MCF 10A (cell line): ENCODE data around the gene GRIP1. TPM values are rescaled to one million over a fixed set of nuclear protein-coding genes. Genes with fewer than 3 reads are reported as not detected.

Source experiments
- BruUV-seq: library from RNA; stranded (reverse); fragments of 400-500 nt; replicated peaks from 2 replicates; lab custom pipeline; 2021; lab: Mats Ljungman, UMichigan
- CTCF ChIA-PET: fragments of 300-600 bp; sonication (Branson Sonifier 250); formaldehyde crosslinking; extraction: SDS; loops from one replicate; lab custom pipeline; 2021; ENCODE audit warnings: antibody characterized with exemption, inconsistent platforms; lab: Yijun Ruan, JAX
- POLR2A ChIA-PET: fragments of 300-600, 350-650 bp; sonication (Branson Sonifier 250); formaldehyde crosslinking; extraction: SDS; loops from one replicate; lab custom pipeline; 2020; ENCODE audit warnings: antibody characterized with exemption, inconsistent platforms; lab: Yijun Ruan, JAX
- DNase-seq: peaks from one replicate; pipeline ENCODE4 v3.0.0-alpha.2; 2018; ENCODE audit not compliant: unreplicated experiment
- H3K27ac Mint-ChIP-seq: one replicate; pipeline ENCODE4 v1.8.0; 2022; ENCODE audit warnings: mild to moderate bottlenecking, low read depth, mixed read lengths; ENCODE audit not compliant: unreplicated experiment
- H3K27me3 Mint-ChIP-seq: one replicate; pipeline ENCODE4 v1.8.0; 2022; ENCODE audit warnings: mixed read lengths; ENCODE audit not compliant: insufficient read depth, unreplicated experiment
- H3K36me3 Mint-ChIP-seq: one replicate; pipeline ENCODE4 v1.8.0; 2022; ENCODE audit warnings: mild to moderate bottlenecking, moderate library complexity, mixed read lengths; ENCODE audit not compliant: insufficient read depth, unreplicated experiment
- H3K4me1 Mint-ChIP-seq: one replicate; pipeline ENCODE4 v1.8.0; 2022; ENCODE audit warnings: mixed read lengths; ENCODE audit not compliant: insufficient read depth, unreplicated experiment
- H3K4me3 Mint-ChIP-seq: one replicate; pipeline ENCODE4 v1.8.0; 2022; ENCODE audit warnings: mild to moderate bottlenecking, moderate library complexity, mixed read lengths; ENCODE audit not compliant: unreplicated experiment
- H3K9me3 Mint-ChIP-seq: one replicate; pipeline ENCODE4 v1.8.0; 2022; ENCODE audit warnings: mixed read lengths; ENCODE audit not compliant: unreplicated experiment
- intact Hi-C: fragments of 100-400 bp; cut with micrococcal nuclease; formaldehyde crosslinking; loops from 2 replicates; pipeline ENCODE4 v1.14.1; 2022
- total RNA-seq: library from RNA; stranded (reverse); gene quantifications from 2 replicates; pipeline ENCODE4 v1.2.3, GENCODE V29; 2022
- TF ChIP-seq, protein P1 (sequence below): fragments of 200-600 bp; IDR thresholded peaks from one replicate; pipeline ENCODE4 v1.8.0; 2022; ENCODE audit warnings: antibody characterized with exemption, mild to moderate bottlenecking; ENCODE audit not compliant: unreplicated experiment

The GRIP1 gene
- total RNA-seq, 1 experiment from 2014 or later = 8.2 TPM

DNA sequence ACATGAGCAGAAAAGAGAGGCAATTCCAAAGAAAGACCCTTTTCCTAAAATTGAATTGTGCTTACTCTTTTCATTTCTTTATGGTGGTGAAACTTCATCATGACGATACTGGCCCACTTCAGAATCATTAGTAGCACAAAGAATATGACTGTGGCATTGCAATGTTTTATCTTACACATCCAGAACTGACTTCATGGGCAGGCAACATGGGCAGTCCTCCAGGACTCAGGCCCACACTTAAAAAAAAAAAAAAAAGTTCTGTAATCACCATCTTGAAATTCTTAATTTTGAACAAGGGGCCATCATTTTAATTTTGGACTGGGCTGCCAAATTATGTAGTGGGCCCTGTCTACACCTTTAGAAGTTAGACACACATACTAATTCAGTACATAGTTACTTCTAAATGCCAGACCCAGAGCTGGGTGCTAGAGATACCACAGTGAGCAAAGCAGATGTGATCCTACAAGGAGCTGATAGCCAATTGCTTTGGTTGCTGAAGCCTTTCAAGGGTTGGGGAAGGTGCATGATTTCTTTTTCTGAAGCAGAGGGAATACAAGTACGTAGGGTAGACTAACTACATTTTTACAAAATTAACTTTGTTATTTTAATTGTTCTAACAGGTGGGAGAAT lies 341.4 kb downstream of the GRIP1 start:
- intact Hi-C loops = no loop called here
- Mint-ChIP-seq H3K9me3 (no peaks in the 10 kb centered on the region), H3K4me1 (no peaks in the 10 kb centered on the region), H3K36me3 (peaks cover 5% of the 10 kb centered on the region), H3K27me3 (no peaks in the 10 kb centered on the region), H3K27ac (no peak overlapping the region), H3K4me3 (no peak overlapping the region)
- BruUV-seq = no TSS peak
- ChIA-PET CTCF (no interaction called here), POLR2A (no interaction called here)
- TF ChIP-seq, protein P1, sequence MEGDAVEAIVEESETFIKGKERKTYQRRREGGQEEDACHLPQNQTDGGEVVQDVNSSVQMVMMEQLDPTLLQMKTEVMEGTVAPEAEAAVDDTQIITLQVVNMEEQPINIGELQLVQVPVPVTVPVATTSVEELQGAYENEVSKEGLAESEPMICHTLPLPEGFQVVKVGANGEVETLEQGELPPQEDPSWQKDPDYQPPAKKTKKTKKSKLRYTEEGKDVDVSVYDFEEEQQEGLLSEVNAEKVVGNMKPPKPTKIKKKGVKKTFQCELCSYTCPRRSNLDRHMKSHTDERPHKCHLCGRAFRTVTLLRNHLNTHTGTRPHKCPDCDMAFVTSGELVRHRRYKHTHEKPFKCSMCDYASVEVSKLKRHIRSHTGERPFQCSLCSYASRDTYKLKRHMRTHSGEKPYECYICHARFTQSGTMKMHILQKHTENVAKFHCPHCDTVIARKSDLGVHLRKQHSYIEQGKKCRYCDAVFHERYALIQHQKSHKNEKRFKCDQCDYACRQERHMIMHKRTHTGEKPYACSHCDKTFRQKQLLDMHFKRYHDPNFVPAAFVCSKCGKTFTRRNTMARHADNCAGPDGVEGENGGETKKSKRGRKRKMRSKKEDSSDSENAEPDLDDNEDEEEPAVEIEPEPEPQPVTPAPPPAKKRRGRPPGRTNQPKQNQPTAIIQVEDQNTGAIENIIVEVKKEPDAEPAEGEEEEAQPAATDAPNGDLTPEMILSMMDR = no peak
- no peak for DNase-seq

DNA sequence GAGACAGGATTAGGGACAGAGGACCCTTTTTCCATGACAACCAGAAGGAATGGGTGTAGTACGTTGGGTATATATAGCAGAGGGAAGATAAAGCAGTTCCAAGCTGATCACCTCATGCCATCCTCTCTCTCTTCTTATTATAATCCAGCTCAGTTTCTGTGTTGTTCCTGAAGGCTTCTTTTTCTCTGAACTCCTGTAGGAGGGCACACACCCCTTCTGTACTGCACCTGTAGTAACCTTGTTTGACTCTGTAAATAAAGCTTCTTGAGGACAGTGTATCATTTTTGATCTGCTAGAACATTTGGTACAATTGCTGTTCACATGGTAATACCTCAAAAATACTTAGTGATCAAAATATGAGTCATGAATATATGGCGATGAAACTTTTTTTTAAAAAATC lies 343.1 kb downstream of the GRIP1 start:
- POLR2A ChIA-PET = no interaction called here
- no peak overlapping the region for H3K4me3 Mint-ChIP-seq
- peaks cover 5% of the 10 kb centered on the region for H3K36me3 Mint-ChIP-seq
- no peaks in the 10 kb centered on the region for H3K9me3 Mint-ChIP-seq
- CTCF ChIA-PET = interaction anchor here (0.6 kb wide), 1 partner anchor 19 kb away, joined by 3 read pairs; no protein-coding TSS in a partner anchor
- no peak overlapping the region for H3K27ac Mint-ChIP-seq
- TF ChIP-seq, protein P1 = no peak
- no TSS peak for BruUV-seq
- no peak for DNase-seq
- intact Hi-C loops = no loop called here
- no peaks in the 10 kb centered on the region for H3K4me1 Mint-ChIP-seq
- H3K27me3 Mint-ChIP-seq = no peaks in the 10 kb centered on the region

DNA sequence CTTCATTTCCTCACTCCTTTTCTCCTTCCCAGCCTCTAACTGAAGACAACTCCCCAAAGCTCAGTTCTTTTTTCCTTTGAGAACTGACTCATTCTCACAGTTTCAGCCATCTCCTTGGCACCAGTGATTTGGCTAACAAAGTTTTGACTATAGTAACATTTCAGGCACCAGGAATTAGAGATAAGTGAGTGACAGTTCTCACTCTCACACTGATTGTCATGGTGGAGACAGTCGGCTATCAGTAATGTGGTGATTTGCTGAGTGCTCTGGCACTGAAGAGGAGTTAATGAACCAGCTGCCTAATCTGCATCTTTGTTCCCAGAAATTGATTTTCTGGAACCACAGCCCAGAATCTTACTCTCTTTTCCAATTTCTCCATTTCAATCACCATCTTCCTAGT lies 347.1 kb downstream of the GRIP1 start:
- ChIA-PET CTCF (no interaction called here), POLR2A (interaction anchor here (0.6 kb wide), 1 partner anchor 453 kb away, joined by 3 read pairs; no protein-coding TSS in a partner anchor)
- no peaks in the 10 kb centered on the region for H3K9me3 Mint-ChIP-seq
- intact Hi-C loops = no loop called here
- H3K27me3 Mint-ChIP-seq = no peaks in the 10 kb centered on the region
- no peak overlapping the region for H3K4me3 Mint-ChIP-seq
- no peak for DNase-seq
- peaks cover 5% of the 10 kb centered on the region for H3K36me3 Mint-ChIP-seq
- H3K4me1 Mint-ChIP-seq = no peaks in the 10 kb centered on the region
- no peak overlapping the region for H3K27ac Mint-ChIP-seq
- TF ChIP-seq, protein P1 = no peak
- BruUV-seq = no TSS peak

DNA sequence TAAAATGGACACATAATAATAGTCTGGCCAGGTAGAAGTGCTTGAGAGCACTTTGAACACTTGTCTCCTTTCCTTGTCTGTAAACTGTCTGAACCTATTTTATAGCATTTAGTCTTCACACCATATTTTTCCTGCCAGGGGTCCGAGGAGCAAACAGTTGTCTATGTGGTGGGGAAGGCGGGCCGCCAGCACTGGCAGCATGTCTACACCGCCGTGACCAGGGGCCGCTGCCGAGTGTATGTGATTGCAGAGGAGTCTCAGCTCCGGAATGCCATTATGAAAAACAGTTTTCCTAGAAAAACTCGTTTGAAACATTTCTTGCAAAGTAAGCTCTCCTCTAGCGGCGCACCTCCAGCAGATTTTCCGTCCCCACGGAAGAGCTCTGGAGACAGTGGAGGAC lies 347.9 kb downstream of the GRIP1 start:
- CTCF ChIA-PET = interaction anchor here (0.6 kb wide), 1 partner anchor 263 kb away, joined by 3 read pairs; no protein-coding TSS in a partner anchor
- POLR2A ChIA-PET = no interaction called here
- no peak for DNase-seq
- no peaks in the 10 kb centered on the region for H3K9me3 Mint-ChIP-seq
- no peak overlapping the region for H3K4me3 Mint-ChIP-seq
- peaks cover 5% of the 10 kb centered on the region for H3K36me3 Mint-ChIP-seq
- intact Hi-C loops = no loop called here
- H3K27ac Mint-ChIP-seq = no peak overlapping the region
- TF ChIP-seq, protein P1 = no peak
- no peaks in the 10 kb centered on the region for H3K27me3 Mint-ChIP-seq
- H3K4me1 Mint-ChIP-seq = no peaks in the 10 kb centered on the region
- BruUV-seq = no TSS peak
